HepG2 (cell line): ENCODE data around the gene AXIN1. TPM values are rescaled to one million over a fixed set of nuclear protein-coding genes. Genes with fewer than 3 reads are reported as not detected.

ENCODE experiments used
- PCBP1 ChIP-seq: fragments of 200-400 bp; formaldehyde crosslinking; IDR thresholded peaks from 2 replicates; pipeline ENCODE4 v1.6.1; 2017; ENCODE audit warnings: mild to moderate bottlenecking, low read depth, low read length, borderline replicate concordance
- TOE1 ChIP-seq: sonication (generic); formaldehyde crosslinking; IDR thresholded peaks from 2 replicates; pipeline ENCODE4 v1.4.0; 2020; ENCODE audit warnings: mild to moderate bottlenecking, missing genetic modification reagents
- ZNF451 ChIP-seq: sonication (generic); formaldehyde crosslinking; IDR thresholded peaks from 2 replicates; pipeline ENCODE4 v1.5.0; 2020; ENCODE audit warnings: mild to moderate bottlenecking, missing genetic modification reagents
- polyA plus RNA-seq, 8 experiments: library from polyadenylated mRNA; depleted of rRNA in 3 of 8; stranded (reverse) in 7 of 8; unstranded in 1 of 8; fragments of >200 nt; fragmentation: Illumina TruSeq in 4 of 8; extraction: Trizol in 4 of 8; gene quantifications; 2 replicates each; pipeline versions ENCODE4 v1.2.1 to v1.2.3, GENCODE V29; 2011 to 2016; ENCODE audit warnings: low read depth in 4 of 8, missing spikeins in 1 of 8, mixed read lengths in 1 of 8; ENCODE audit not compliant: insufficient read depth in 1 of 8
- total RNA-seq, 5 experiments: library from RNA; depleted of rRNA; stranded (reverse); fragments of >200 nt; fragmentation: Illumina TruSeq; extraction: Trizol; gene quantifications; 2 replicates each; pipeline ENCODE4 v1.2.3, GENCODE V29; 2016; ENCODE audit warnings: low read depth in 1 of 5
- TF ChIP-seq, protein P1 (sequence below): sonication (generic); formaldehyde crosslinking; IDR thresholded peaks from 2 replicates; pipeline ENCODE4 v1.4.0; 2020; ENCODE audit warnings: missing genetic modification reagents, borderline replicate concordance
- TF ChIP-seq, protein P2 (sequence below): IDR thresholded peaks from 2 replicates; pipeline ENCODE4 v1.6.1; 2012; ENCODE audit warnings: inconsistent platforms
- TF ChIP-seq, protein P3 (sequence below): sonication (generic); formaldehyde crosslinking; IDR thresholded peaks from 2 replicates; pipeline ENCODE4 v1.9.0; 2021; ENCODE audit warnings: missing genetic modification reagents, mild to moderate bottlenecking, borderline replicate concordance
- TF ChIP-seq, protein P4 (sequence below): sonication (generic); formaldehyde crosslinking; conservative IDR thresholded peaks from 2 replicates; pipeline ENCODE4 v1.4.0; 2020; ENCODE audit warnings: missing genetic modification reagents
- TF ChIP-seq, protein P5 (sequence below): sonication (generic); formaldehyde crosslinking; IDR thresholded peaks from 2 replicates; pipeline ENCODE4 v1.4.0; 2020; ENCODE audit warnings: missing genetic modification reagents

AXIN1 gene
- total and polyA plus RNA-seq, 2 of the 13 experiments (the other 11 are each of a cell fraction or from before 2014, with no cell fraction given), result 24.0 to 26.0 TPM

DNA sequence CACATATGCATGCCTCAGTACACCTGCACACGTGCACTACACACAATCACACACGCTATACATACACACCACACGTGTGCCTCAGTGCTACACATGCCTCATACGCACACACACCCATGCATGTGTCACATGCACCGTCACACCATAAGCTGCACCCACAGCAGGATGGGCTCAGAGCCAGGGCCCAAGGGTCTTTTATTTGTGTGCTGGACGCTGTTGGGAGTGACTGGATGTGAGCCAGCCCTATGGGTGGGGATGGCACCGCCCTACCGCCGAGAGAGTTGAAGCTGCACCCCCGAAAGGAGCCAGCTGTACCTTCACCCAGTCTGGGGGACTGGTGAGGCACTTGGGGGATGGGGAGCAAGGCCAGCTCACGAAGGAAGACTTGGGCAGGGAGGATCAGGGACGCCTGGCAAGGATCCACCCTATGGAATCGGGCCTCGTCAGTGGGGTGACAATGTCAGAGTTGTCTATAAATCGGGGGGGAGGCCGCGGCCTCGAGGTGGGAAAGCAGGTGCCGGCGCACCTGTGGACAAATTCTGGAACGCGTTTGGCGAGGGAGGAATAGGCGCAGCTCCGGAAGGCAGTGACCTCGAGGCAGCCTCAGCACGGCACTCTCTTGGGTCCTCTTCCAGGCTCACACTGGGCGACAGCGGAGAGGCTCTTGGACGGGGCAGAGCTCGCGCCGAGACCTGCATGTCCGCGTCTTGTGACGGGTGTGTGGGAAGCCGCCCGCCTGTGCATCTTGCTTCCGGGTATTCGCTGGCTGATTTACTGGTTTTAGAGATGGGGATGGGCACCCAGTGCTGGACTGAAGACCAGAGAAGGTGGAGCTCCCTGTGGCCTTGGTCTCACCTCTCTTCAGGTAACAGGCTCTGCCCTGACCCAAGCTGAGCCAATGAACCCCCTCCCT is 84.1 kb downstream of the AXIN1 start (continued):
- TF ChIP-seq, protein P1, sequence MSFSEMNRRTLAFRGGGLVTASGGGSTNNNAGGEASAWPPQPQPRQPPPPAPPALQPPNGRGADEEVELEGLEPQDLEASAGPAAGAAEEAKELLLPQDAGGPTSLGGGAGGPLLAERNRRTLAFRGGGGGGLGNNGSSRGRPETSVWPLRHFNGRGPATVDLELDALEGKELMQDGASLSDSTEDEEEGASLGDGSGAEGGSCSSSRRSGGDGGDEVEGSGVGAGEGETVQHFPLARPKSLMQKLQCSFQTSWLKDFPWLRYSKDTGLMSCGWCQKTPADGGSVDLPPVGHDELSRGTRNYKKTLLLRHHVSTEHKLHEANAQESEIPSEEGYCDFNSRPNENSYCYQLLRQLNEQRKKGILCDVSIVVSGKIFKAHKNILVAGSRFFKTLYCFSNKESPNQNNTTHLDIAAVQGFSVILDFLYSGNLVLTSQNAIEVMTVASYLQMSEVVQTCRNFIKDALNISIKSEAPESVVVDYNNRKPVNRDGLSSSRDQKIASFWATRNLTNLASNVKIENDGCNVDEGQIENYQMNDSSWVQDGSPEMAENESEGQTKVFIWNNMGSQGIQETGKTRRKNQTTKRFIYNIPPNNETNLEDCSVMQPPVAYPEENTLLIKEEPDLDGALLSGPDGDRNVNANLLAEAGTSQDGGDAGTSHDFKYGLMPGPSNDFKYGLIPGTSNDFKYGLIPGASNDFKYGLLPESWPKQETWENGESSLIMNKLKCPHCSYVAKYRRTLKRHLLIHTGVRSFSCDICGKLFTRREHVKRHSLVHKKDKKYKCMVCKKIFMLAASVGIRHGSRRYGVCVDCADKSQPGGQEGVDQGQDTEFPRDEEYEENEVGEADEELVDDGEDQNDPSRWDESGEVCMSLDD, result no peak
- TF ChIP-seq, protein P2, sequence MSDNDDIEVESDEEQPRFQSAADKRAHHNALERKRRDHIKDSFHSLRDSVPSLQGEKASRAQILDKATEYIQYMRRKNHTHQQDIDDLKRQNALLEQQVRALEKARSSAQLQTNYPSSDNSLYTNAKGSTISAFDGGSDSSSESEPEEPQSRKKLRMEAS, result 0 out of 2 replicates have a peak, but pooled peaks have one; percentile 27
- TF ChIP-seq, protein P3, sequence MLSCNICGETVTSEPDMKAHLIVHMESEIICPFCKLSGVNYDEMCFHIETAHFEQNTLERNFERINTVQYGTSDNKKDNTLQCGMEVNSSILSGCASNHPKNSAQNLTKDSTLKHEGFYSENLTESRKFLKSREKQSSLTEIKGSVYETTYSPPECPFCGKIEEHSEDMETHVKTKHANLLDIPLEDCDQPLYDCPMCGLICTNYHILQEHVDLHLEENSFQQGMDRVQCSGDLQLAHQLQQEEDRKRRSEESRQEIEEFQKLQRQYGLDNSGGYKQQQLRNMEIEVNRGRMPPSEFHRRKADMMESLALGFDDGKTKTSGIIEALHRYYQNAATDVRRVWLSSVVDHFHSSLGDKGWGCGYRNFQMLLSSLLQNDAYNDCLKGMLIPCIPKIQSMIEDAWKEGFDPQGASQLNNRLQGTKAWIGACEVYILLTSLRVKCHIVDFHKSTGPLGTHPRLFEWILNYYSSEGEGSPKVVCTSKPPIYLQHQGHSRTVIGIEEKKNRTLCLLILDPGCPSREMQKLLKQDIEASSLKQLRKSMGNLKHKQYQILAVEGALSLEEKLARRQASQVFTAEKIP (CRISPR knock-in tag), result no peak
- no peak for TF ChIP-seq TOE1
- TF ChIP-seq ZNF451 (CRISPR knock-in tag), result no peak
- TF ChIP-seq PCBP1, result no peak
- TF ChIP-seq, protein P4, sequence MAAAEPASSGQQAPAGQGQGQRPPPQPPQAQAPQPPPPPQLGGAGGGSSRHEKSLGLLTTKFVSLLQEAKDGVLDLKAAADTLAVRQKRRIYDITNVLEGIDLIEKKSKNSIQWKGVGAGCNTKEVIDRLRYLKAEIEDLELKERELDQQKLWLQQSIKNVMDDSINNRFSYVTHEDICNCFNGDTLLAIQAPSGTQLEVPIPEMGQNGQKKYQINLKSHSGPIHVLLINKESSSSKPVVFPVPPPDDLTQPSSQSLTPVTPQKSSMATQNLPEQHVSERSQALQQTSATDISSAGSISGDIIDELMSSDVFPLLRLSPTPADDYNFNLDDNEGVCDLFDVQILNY (CRISPR knock-in tag), result no peak
- TF ChIP-seq, protein P5, sequence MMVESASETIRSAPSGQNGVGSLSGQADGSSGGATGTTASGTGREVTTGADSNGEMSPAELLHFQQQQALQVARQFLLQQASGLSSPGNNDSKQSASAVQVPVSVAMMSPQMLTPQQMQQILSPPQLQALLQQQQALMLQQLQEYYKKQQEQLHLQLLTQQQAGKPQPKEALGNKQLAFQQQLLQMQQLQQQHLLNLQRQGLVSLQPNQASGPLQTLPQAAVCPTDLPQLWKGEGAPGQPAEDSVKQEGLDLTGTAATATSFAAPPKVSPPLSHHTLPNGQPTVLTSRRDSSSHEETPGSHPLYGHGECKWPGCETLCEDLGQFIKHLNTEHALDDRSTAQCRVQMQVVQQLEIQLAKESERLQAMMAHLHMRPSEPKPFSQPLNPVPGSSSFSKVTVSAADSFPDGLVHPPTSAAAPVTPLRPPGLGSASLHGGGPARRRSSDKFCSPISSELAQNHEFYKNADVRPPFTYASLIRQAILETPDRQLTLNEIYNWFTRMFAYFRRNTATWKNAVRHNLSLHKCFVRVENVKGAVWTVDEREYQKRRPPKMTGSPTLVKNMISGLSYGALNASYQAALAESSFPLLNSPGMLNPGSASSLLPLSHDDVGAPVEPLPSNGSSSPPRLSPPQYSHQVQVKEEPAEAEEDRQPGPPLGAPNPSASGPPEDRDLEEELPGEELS, result no peak
- TF ChIP-seq, all 625 proteins: peak for 5
